WTC11 (cell line): ENCODE measurements around the gene LGALS3. TPM values are rescaled to one million over a fixed set of nuclear protein-coding genes. Genes with fewer than 3 reads are reported as not detected.
A peak's percentile ranks its signal among the peaks of the same experiment; 100 is the strongest.
"Not testable (repeated sequence)": the region's sequence is repeated elsewhere in the genome, so short reads cannot be mapped to it uniquely, and the experiment has no call there.

Experiments
- ATAC-seq: fragments of 200-7000 bp; cut with Tn5 transposase; 2 replicates; pipeline ENCODE4 v1.10.0; 2021; ENCODE audit warnings: mild to moderate bottlenecking, moderate library complexity
- Bru-seq: library from RNA; stranded (reverse); fragments of 400-500 nt; gene quantifications from one replicate; lab custom pipeline; 2021; lab: Mats Ljungman, UMichigan
- CTCF ChIA-PET: fragments of 300-600 bp; sonication (Branson Sonifier 250); formaldehyde crosslinking; loops from one replicate; lab custom pipeline; 2021; ENCODE audit warnings: antibody characterized with exemption; lab: Charles Lee
- POLR2A ChIA-PET: fragments of 350-600 bp; sonication (Branson Sonifier 250); formaldehyde crosslinking; loops from one replicate; lab custom pipeline; 2021; ENCODE audit warnings: antibody characterized with exemption; lab: Charles Lee
- DNase-seq: peaks from one replicate; pipeline ENCODE4 v3.0.0; 2021; ENCODE audit warnings: low spot score
- H3K27ac Mint-ChIP-seq: 2 replicates; pipeline ENCODE4 v1.8.0; 2021; ENCODE audit warnings: mixed read lengths
- H3K27me3 Mint-ChIP-seq: 2 replicates; pipeline ENCODE4 v1.8.0; 2021; ENCODE audit warnings: low read depth, mild to moderate bottlenecking, moderate library complexity, mixed read lengths
- H3K36me3 Mint-ChIP-seq: 2 replicates; pipeline ENCODE4 v1.8.0; 2021; ENCODE audit warnings: mixed read lengths
- H3K4me1 Mint-ChIP-seq: 2 replicates; pipeline ENCODE4 v1.8.0; 2022; ENCODE audit warnings: mixed read lengths
- H3K4me3 Mint-ChIP-seq: 2 replicates; pipeline ENCODE4 v1.8.0; 2021; ENCODE audit warnings: mild to moderate bottlenecking, moderate library complexity, mixed read lengths
- H3K9me3 Mint-ChIP-seq: 2 replicates; pipeline ENCODE4 v1.8.0; 2021; ENCODE audit warnings: mixed read lengths
- ARID4B ChIP-seq: sonication (generic); formaldehyde crosslinking; IDR thresholded peaks from 2 replicates; pipeline ENCODE4 v1.8.0; 2023; ENCODE audit warnings: missing genetic modification reagents, mild to moderate bottlenecking, borderline replicate concordance
- ATF1 ChIP-seq: sonication (generic); formaldehyde crosslinking; IDR thresholded peaks from 2 replicates; pipeline ENCODE4 v1.8.1; 2023; ENCODE audit warnings: mild to moderate bottlenecking, moderate library complexity, missing genetic modification reagents
- CREM ChIP-seq: sonication (generic); formaldehyde crosslinking; IDR thresholded peaks from 2 replicates; pipeline ENCODE4 v1.8.1; 2022; ENCODE audit warnings: mild to moderate bottlenecking, missing genetic modification reagents, moderate library complexity
- FOXK1 ChIP-seq: sonication (generic); formaldehyde crosslinking; IDR thresholded peaks from 2 replicates; pipeline ENCODE4 v1.8.0; 2022; ENCODE audit warnings: mild to moderate bottlenecking, moderate library complexity, missing genetic modification reagents
- FOXP1 ChIP-seq: sonication (generic); formaldehyde crosslinking; IDR thresholded peaks from 2 replicates; pipeline ENCODE4 v1.8.0; 2022; ENCODE audit warnings: missing genetic modification reagents, mild to moderate bottlenecking, moderate library complexity, borderline replicate concordance
- NFE2L1 ChIP-seq: sonication (generic); formaldehyde crosslinking; IDR thresholded peaks from 2 replicates; pipeline ENCODE4 v1.8.1; 2023; ENCODE audit warnings: missing genetic modification reagents
- RELA ChIP-seq: sonication (generic); formaldehyde crosslinking; IDR thresholded peaks from 2 replicates; pipeline ENCODE4 v1.8.1; 2022; ENCODE audit warnings: missing genetic modification reagents, mild to moderate bottlenecking, borderline replicate concordance
- SOX15 ChIP-seq: fragments of 250-450 bp; sonication (Bioruptor Pico); IDR thresholded peaks from 2 replicates; pipeline ENCODE4 v1.9.0; 2021; ENCODE audit warnings: mild to moderate bottlenecking
- ZNF219 ChIP-seq: sonication (generic); formaldehyde crosslinking; IDR thresholded peaks from 2 replicates; pipeline ENCODE4 v1.8.0; 2023; ENCODE audit warnings: missing genetic modification reagents, mild to moderate bottlenecking, borderline replicate concordance
- ZNF232 ChIP-seq: sonication (generic); formaldehyde crosslinking; IDR thresholded peaks from 2 replicates; pipeline ENCODE4 v1.8.0; 2022; ENCODE audit warnings: mild to moderate bottlenecking, missing genetic modification reagents
- ZNF317 ChIP-seq: sonication (generic); formaldehyde crosslinking; IDR thresholded peaks from 2 replicates; pipeline ENCODE4 v1.8.1; 2023; ENCODE audit warnings: low read depth, mild to moderate bottlenecking, moderate library complexity, missing genetic modification reagents, borderline replicate concordance
- long read RNA-seq, 3 experiments: library from RNA in 1 of 3; library from capped mRNA in 1 of 3; library from polyadenylated mRNA in 1 of 3; unstranded in 2 of 3; stranded (forward) in 1 of 3; transcript quantifications; one replicate each; pipeline ENCODE4 v2.0.0, GENCODE V29; 2021
- total RNA-seq: library from RNA; stranded (reverse); gene quantifications from 3 replicates; pipeline ENCODE4 v1.2.3, GENCODE V29; 2021
- TF ChIP-seq, protein P1 (sequence below): fragments of 250-450 bp; sonication (Bioruptor Pico); IDR thresholded peaks from 2 replicates; pipeline ENCODE4 v1.8.0; 2021; ENCODE audit warnings: mild to moderate bottlenecking
- TF ChIP-seq, protein P2 (sequence below): fragments of 200-600 bp; IDR thresholded peaks from 2 replicates; pipeline ENCODE4 v1.8.0; 2022; ENCODE audit warnings: antibody characterized with exemption

Gene LGALS3
- total RNA-seq, result 5.8 to 6.7 TPM (median 6.5 TPM) in 3 replicates
- percentile 38 among the genes with signal in this experiment for Bru-seq, nascent RNA
- long read RNA-seq, experiment 1, transcript LGALS3-201 (6 exons, 1,146 nt), result major isoform, 9 of 9 reads
- long read RNA-seq, experiment 1, partial matches to known transcripts, result 0 of 9 reads
- long read RNA-seq, experiment 1, other reads (novel, unspliced or antisense), result 0 of 9 reads
- long read RNA-seq, experiment 2, transcript LGALS3-201 (6 exons, 1,146 nt), result major isoform, 11 of 14 reads
- long read RNA-seq, experiment 2, partial matches to known transcripts, result 2 of 14 reads
- long read RNA-seq, experiment 2, other reads (novel, unspliced or antisense), result 1 of 14 reads
- long read RNA-seq, experiment 3, transcript LGALS3-201 (6 exons, 1,146 nt), result major isoform, 21 of 23 reads
- long read RNA-seq, experiment 3, partial matches to known transcripts, result 1 of 23 reads
- long read RNA-seq, experiment 3, other reads (novel, unspliced or antisense), result 1 of 23 reads

- Mint-ChIP-seq H3K36me3 (no peaks in the 10 kb centered on the region), H3K4me3 (peak within 1 kb of the TSS; percentile 73), H3K27me3 (peaks cover 58% of the 10 kb centered on the region), H3K4me1 (peaks cover 4% of the 10 kb centered on the region), H3K9me3 (no peaks in the 10 kb centered on the region), H3K27ac (no peak within 1 kb of the TSS)
- ChIA-PET CTCF (interaction anchor here (0.5 to 1.4 kb wide), 4 partner anchors 18 to 70 kb away, joined by 3 to 8 read pairs (median 4); no protein-coding TSS in a partner anchor), POLR2A (interaction anchor here (1.1 to 1.2 kb wide), 2 partner anchors 26 to 102 kb away, joined by 3 read pairs; partner anchors contain the start of genes SOCS4 and WDHD1)
- TF ChIP-seq FOXK1, result no peak
- TF ChIP-seq CREM (CRISPR knock-in tag), result peak; percentile 8; the same call in 1 of the 2 replicates
- DNase-seq (peak; percentile 53), ATAC-seq (peak; percentile 80)
These were observed at the start of gene LGALS3 for GRCh38 chr14:55129086-55129427. LGALS3 (plus strand) TSS chr14:55129252; CDS start chr14:55137374, 8,122 bp downstream.

- H3K36me3 Mint-ChIP-seq, H3K4me3 Mint-ChIP-seq, H3K9me3 Mint-ChIP-seq, H3K4me1 Mint-ChIP-seq, DNase-seq, POLR2A ChIA-PET, H3K27me3 Mint-ChIP-seq, ATAC-seq, H3K27ac Mint-ChIP-seq: not testable (repeated sequence)
- CTCF ChIA-PET, result interaction anchor here (3.8 kb wide), 1 partner anchor 29 kb away, joined by 11 read pairs; the partner anchor contains the start of gene MAPK1IP1L
These were observed 49.1 kb upstream of the LGALS3 start for GRCh38 chr14:55079961-55080360.

DNA sequence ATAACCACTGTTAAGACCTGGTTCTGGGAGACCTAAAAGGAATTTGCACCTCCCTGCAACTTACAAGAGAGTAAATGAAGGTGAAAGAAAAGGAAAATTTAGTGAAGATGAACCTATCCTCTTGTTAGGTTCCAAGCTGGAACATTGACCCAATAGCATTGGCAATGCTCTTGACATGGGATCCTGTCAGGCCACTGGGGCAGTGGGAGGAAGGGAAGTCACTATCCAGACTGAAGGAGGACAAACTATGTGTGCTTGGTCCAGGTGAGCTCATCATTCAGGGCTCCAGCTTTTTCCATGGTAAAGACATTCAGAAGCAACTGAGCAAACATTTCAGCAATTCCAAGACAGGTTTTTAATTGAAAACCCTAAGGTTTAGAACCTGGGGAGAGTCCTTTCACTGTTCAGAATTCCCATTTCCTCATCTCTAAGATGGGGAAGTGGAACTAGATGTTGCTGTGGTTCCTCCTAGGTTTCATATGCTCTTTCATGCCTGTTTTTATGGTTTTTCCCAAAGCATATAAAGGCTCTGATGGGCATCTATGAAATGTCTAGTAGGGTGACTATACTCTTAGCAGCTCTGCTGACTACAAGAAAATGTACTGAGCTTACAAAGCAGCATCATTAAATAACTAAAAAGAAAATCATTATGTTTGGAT is 44.5 kb upstream of the LGALS3 start:
- H3K4me3 Mint-ChIP-seq, result no peak overlapping the region
- no peaks in the 10 kb centered on the region for H3K27me3 Mint-ChIP-seq
- DNase-seq, result no peak
- TF ChIP-seq SOX15 (CRISPR knock-in tag) (no peak), RELA (CRISPR knock-in tag) (no peak), ATF1 (CRISPR knock-in tag) (no peak), NFE2L1 (no peak), ZNF232 (no peak), ZNF317 (no peak)
- TF ChIP-seq, protein P1, sequence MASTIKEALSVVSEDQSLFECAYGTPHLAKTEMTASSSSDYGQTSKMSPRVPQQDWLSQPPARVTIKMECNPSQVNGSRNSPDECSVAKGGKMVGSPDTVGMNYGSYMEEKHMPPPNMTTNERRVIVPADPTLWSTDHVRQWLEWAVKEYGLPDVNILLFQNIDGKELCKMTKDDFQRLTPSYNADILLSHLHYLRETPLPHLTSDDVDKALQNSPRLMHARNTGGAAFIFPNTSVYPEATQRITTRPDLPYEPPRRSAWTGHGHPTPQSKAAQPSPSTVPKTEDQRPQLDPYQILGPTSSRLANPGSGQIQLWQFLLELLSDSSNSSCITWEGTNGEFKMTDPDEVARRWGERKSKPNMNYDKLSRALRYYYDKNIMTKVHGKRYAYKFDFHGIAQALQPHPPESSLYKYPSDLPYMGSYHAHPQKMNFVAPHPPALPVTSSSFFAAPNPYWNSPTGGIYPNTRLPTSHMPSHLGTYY (CRISPR knock-in tag), result no peak
- TF ChIP-seq, protein P2, sequence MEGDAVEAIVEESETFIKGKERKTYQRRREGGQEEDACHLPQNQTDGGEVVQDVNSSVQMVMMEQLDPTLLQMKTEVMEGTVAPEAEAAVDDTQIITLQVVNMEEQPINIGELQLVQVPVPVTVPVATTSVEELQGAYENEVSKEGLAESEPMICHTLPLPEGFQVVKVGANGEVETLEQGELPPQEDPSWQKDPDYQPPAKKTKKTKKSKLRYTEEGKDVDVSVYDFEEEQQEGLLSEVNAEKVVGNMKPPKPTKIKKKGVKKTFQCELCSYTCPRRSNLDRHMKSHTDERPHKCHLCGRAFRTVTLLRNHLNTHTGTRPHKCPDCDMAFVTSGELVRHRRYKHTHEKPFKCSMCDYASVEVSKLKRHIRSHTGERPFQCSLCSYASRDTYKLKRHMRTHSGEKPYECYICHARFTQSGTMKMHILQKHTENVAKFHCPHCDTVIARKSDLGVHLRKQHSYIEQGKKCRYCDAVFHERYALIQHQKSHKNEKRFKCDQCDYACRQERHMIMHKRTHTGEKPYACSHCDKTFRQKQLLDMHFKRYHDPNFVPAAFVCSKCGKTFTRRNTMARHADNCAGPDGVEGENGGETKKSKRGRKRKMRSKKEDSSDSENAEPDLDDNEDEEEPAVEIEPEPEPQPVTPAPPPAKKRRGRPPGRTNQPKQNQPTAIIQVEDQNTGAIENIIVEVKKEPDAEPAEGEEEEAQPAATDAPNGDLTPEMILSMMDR, result no peak
- no peak overlapping the region for H3K27ac Mint-ChIP-seq
- no peaks in the 10 kb centered on the region for H3K4me1 Mint-ChIP-seq
- ChIA-PET POLR2A (no interaction called here), CTCF (interaction anchor here (1.2 kb wide), 1 partner anchor 54 kb away, joined by 4 read pairs; no protein-coding TSS in a partner anchor)
- no peaks in the 10 kb centered on the region for H3K36me3 Mint-ChIP-seq
- peaks cover 4% of the 10 kb centered on the region; the same call in 1 of the 2 replicates for H3K9me3 Mint-ChIP-seq
- ATAC-seq, result no peak

GRCh38 chr14:55085060-55085660 is 43.9 kb upstream of the LGALS3 start:
- CTCF ChIA-PET, result interaction anchor here (1.2 kb wide), 1 partner anchor 53 kb away, joined by 4 read pairs; no protein-coding TSS in a partner anchor
- ATAC-seq, result no peak

More at GRCh38 chr14:55085060-55085660, 43.9 kb upstream of the LGALS3 start:
- no peaks in the 10 kb centered on the region for H3K36me3 Mint-ChIP-seq
- H3K9me3 Mint-ChIP-seq, result peaks cover 4% of the 10 kb centered on the region; the same call in 1 of the 2 replicates
- DNase-seq, result no peak
- no peak overlapping the region for H3K4me3 Mint-ChIP-seq
- H3K4me1 Mint-ChIP-seq, result no peaks in the 10 kb centered on the region
- H3K27ac Mint-ChIP-seq, result no peak overlapping the region
- TF ChIP-seq FOXP1 (CRISPR knock-in tag) (no peak), ARID4B (CRISPR knock-in tag) (no peak), RELA (CRISPR knock-in tag) (no peak), ZNF219 (CRISPR knock-in tag) (no peak)
- POLR2A ChIA-PET, result no interaction called here
- H3K27me3 Mint-ChIP-seq, result no peaks in the 10 kb centered on the region
